Hypothalamus (tissue), 51 donors: ENCODE data around the gene TMEM138.

Experiments used
- DNase-seq, 51 donors: peaks; one replicate each; lab custom pipeline; 2025; lab: John Stamatoyannopoulos, UW

Gene TMEM138

GRCh38 chr11:61340979-61341378 lies 21.2 kb upstream of the TMEM138 start:
- no peak for DNase-seq

- no peak for DNase-seq
Measured at GRCh38 chr11:61341706-61342105, 20.5 kb upstream of the TMEM138 start.

- no peak for DNase-seq
Measured at GRCh38 chr11:61342207-61342803, 19.9 kb upstream of the TMEM138 start.

DNA sequence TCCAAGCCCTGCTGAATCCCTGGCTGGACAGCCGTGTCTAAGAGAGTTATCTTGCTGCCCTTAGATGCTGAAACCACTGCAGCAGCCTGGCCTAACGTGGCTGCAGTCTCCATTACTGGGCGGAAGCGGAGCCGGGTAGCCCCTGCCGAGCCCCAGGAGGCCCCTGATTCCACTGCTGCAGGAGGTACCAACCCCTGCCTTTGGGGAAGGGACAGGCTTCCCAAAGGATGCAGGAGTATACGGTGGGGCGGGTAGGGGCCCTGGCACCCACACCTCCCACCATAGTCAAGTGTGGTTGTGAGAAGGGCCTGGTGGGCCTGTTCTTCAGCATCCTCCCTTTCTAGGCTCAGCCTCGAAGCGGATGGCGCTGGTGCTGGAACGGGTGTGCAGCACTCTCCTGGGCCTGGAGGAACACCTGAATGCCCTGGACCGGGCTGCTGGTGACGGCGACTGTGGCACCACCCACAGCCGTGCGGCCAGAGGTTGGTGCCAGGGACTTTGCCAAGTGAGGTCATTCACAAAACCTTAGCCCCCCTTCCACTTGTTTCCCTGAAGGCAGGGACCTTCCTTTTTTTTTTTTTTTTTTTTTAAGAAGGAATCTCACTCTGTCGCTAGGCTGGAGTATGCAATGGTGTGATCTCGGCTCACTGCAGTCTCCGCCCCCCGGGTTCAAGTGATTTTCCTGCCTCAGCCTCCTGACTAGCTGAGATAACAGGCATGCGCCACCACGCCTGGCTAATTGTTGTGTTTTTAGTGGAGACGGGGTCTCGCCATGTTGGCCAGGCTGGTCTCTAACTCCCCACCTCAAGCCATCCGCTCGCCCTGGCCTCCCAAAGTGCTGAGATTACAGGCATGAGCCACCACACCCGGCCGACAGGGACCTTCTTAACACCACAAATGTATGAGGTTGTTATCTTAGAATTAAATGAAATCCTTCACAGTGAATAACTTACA lies 18.1 kb upstream of the TMEM138 start:
- DNase-seq = no peak

DNA sequence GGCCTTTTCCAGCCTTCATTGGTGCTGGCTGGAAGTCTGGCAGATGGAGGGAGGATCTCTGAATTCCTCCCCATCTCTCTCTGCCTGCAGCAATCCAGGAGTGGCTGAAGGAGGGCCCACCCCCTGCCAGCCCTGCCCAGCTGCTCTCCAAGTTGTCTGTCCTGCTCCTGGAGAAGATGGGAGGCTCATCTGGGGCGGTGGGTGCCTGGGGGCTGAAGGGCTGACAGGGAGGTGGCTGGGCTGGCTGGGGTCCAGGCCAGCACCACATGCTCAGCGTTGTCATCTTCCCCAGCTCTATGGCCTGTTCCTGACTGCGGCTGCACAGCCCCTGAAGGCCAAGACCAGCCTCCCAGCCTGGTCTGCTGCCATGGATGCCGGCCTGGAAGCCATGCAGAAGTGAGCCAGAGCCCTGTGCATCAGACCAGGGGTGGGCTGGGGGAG lies 17.0 kb upstream of the TMEM138 start:
- no peak for DNase-seq

DNA sequence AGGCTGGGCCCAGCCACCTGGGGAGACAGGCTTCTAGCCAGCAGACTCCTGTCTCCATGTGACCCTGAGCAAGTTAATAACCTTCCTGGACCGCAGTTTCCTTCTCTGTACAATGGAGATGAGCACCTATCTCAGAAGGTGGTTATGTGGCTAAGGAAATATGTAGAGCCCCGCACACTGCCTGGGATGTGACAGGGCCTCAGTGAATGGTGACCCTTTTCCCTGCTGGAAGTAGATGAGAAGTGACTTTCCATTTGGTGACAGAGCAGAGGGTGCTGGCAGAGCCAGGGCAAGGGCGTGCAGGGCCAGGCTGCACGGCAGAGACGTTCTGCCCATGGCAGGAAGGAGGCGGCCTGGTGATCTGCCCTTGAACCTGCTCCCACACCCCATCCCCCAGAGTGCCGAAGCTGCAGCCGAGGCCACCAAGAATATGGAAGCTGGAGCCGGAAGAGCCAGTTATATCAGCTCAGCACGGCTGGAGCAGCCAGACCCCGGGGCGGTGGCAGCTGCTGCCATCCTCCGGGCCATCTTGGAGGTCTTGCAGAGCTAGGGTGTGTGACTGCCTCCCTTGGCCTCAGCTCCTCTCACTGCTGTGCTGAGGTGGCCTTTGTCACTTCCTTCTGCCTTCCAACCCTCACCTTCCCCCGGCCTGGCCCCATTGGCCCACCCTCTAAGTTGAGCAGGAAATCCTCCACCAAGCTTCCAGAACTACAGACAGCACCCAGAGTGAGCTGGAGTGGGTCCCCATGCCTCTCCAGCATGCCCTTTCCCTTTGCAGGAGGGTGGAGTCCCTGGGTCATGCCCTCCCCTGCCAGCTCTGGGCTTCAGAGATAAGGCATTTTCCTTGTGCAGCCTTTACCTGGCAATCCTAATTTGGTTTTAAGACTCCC lies 16.0 kb upstream of the TMEM138 start:
- no peak for DNase-seq

GRCh38 chr11:61347916-61348461 lies 14.2 kb upstream of the TMEM138 start:
- no peak for DNase-seq

DNA sequence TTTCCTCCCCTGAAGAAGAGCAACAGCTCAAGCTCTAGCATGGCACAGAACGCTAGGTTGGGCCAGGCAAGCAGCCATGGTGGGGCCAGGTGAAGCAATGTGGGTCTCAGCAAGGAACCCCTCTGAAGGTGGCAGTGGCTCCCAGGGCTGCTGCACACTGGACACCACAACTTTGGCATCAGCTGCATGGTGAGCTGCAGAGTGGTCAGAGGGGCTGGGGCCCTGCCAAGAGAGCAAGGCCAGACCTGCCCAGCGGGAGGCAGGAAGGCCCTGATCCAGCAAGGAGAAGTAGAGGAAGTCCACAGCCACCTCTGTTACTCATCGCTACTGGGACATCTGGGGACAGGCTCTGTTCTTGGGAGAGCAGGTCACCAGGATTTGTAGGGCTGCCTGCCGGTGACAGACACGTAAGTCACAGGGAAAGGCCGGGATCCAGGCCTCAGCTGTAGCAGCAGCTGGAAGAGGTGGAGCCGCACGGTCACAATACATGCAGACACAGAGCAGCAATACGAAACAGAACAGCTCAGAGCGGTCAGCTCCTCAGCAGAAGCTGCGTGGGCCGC lies 12.9 kb upstream of the TMEM138 start:
- no peak for DNase-seq

GRCh38 chr11:61349916-61350315 lies 12.3 kb upstream of the TMEM138 start:
- DNase-seq = no peak

GRCh38 chr11:61350336-61350735 lies 11.8 kb upstream of the TMEM138 start:
- DNase-seq = no peak

GRCh38 chr11:61350803-61351202 lies 11.4 kb upstream of the TMEM138 start:
- no peak for DNase-seq

DNA sequence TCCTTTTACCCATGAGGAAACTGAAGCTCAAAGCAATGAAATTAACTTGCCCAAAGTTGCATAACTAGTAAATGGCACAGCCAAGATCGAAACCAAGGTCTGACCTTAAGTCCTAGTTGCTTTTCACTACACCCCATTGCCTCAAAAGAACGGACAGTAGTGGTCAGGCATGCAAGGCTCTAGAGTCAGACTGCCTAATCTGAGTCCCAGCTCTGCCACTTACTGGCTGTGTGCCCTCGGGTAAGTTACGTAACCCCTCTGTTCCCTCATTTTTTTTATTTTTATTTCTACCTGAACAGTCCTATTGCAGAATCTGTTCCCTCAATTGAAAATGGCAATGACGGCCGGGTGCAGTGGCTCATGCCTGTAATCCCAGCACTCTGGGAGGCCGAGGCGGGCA lies 10.1 kb upstream of the TMEM138 start:
- DNase-seq = no peak

GRCh38 chr11:61353131-61354067 lies 8.8 kb upstream of the TMEM138 start:
- DNase-seq = no peak

GRCh38 chr11:61354208-61354607 lies 8.0 kb upstream of the TMEM138 start:
- DNase-seq = no peak

GRCh38 chr11:61356706-61357105 lies 5.5 kb upstream of the TMEM138 start:
- no peak for DNase-seq

- peak in 2 of 51 donors; percentile 7 to 8 for DNase-seq
Measured at GRCh38 chr11:61357233-61357893, 4.8 kb upstream of the TMEM138 start.

DNA sequence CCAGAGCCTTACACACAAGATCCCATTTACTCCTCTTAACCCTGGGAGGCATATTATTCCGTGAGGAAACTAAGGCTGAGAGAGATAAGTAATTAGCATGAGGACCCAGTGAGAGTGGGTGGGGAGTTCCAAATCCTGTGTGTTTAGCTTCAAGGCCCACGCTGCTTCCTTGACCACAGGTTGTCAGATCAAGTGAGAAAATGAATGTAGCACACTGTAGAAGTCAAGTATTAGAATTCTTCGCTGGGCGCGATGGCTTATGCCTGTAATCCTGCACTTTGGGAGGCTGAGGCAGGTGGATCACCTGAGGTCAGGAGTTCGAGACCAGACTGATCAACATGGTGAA lies 4.3 kb upstream of the TMEM138 start:
- no peak for DNase-seq

DNA sequence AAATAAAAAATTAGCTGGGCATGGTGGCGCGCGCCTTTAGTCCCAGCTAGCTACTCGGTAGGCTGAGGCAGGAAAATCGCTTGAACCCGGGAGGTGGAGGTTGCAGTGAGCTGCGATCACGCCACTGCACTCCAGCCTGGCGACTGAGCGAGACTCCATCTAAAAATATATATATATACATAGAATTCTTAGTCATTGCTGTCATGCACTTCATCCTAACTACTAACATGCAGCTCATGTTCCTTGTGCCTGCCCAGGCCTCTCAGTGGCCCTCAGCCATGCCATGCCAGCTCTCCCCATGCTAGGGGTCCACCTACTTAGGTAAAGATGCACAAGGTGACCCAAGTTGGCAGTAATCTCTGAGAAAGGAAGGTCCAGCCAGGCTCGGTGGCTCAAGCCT lies 3.6 kb upstream of the TMEM138 start:
- DNase-seq = no peak

GRCh38 chr11:61359516-61359915 lies 2.7 kb upstream of the TMEM138 start:
- no peak for DNase-seq
